Stomach (tissue), 9 donors: Measurements from ENCODE around the gene UNC93A. TPM values are rescaled to one million over a fixed set of nuclear protein-coding genes. Genes with fewer than 3 reads are reported as not detected.
A peak's percentile ranks its signal among the peaks of the same experiment; 100 is the strongest.

Experiments used
- DNase-seq, 2 donors: peaks; one replicate each; pipeline versions ENCODE4 v3.0.0 to v3.0.0-alpha.2; 2013 to 2019
- H3K27ac ChIP-seq, 5 donors: fragments of 200-600 bp in 4 of 5; sonication (generic) in 4 of 5; one replicate each; pipeline ENCODE4 v1.5.1; 2013 to 2019; ENCODE audit warnings: mild to moderate bottlenecking in 1 of 5, moderate library complexity in 1 of 5
- H3K27me3 ChIP-seq, 3 donors: fragments of 200-600 bp; sonication (generic); one replicate each; pipeline ENCODE4 v1.5.1; 2017 to 2019; ENCODE audit warnings: mixed run types in 1 of 3
- H3K36me3 ChIP-seq, 4 donors: fragments of 200-600 bp; sonication (generic); 1 replicate in 3 of 4; 2 replicates in 1 of 4; pipeline ENCODE4 v1.5.1; 2016 to 2019
- H3K4me1 ChIP-seq, 4 donors: fragments of 200-600 bp; sonication (generic); one replicate each; pipeline ENCODE4 v1.5.1; 2016 to 2019
- H3K4me3 ChIP-seq, 4 donors: fragments of 200-600 bp; sonication (generic) in 3 of 4; one replicate each; pipeline ENCODE4 v1.5.1; 2016 to 2019; ENCODE audit warnings: mild to moderate bottlenecking in 1 of 4
- H3K9me3 ChIP-seq, 4 donors: fragments of 200-600 bp; sonication (generic); one replicate each; pipeline ENCODE4 v1.5.1; 2016 to 2019
- CTCF ChIP-seq, 7 experiments: fragments of 450-650 bp in 4 of 7; fragments of 200-600 bp in 3 of 7; sonication (generic) in 3 of 7; IDR thresholded peaks; one replicate each; pipeline ENCODE4 v1.5.1; 2016 to 2019; ENCODE audit warnings: antibody characterized with exemption in 7 of 7, control low read depth in 2 of 7, mild to moderate bottlenecking in 1 of 7
- EP300 ChIP-seq: sonication (generic); formaldehyde crosslinking; IDR thresholded peaks from one replicate; pipeline ENCODE4 v1.6.1; 2017; ENCODE audit warnings: antibody characterized with exemption
- POLR2A ChIP-seq, 4 donors: fragments of 450-650 bp; IDR thresholded peaks; one replicate each; pipeline ENCODE4 v1.6.1; 2016; ENCODE audit warnings: antibody characterized with exemption in 4 of 4, control low read depth in 2 of 4, mild to moderate bottlenecking in 1 of 4, moderate library complexity in 1 of 4
- POLR2AphosphoS5 ChIP-seq, 3 donors: sonication (generic); formaldehyde crosslinking; IDR thresholded peaks; one replicate each; pipeline ENCODE4 v1.6.1; 2016; ENCODE audit warnings: antibody characterized with exemption in 3 of 3
- WGBS, 5 donors: extraction: QIAGEN DNeasy Blood & Tissue Kit in 3 of 5; methylation state at CpG; one replicate each; pipeline versions ENCODE4 v1.1.5 to v1.1.7; 2013 to 2018; 5-methylcytosine and 5-hydroxymethylcytosine counted together
- intact Hi-C: fragments of 100-400 bp; cut with DNase I; formaldehyde crosslinking; loops from one replicate; pipeline ENCODE4 v1.15.1; 2023; ENCODE audit warnings: low total_unique reads
- polyA plus RNA-seq, 3 donors: library from polyadenylated mRNA; stranded (reverse); fragments of 200-250 nt; gene quantifications; one replicate each; pipeline ENCODE4 v1.2.3, GENCODE V29; 2013
- total RNA-seq, 5 donors: library from RNA; depleted of rRNA; stranded (reverse); fragments of >200 nt; gene quantifications; one replicate each; pipeline versions ENCODE4 v1.1.0 to v1.2.3, GENCODE V29; 2014 to 2016
- donor health status: healthy with polysubstance abuse.
- donor health status: Bipolar disorder and iron deficiency.
- donor health status: healthy.

The UNC93A gene
- total and polyA plus RNA-seq, 8 donors = 0.13 to 0.73 TPM; not detected in 6

GRCh38 chr6:167272696-167273379, 18.3 kb upstream of the UNC93A start:
- Histone ChIP-seq H3K4me1 (peaks cover 0 to 5% (median 0%) of the 10 kb centered on the region in 4 donors), H3K27me3 (peaks cover 0 to 13% (median 0%) of the 10 kb centered on the region in 3 donors), H3K36me3 (no peaks in the 10 kb centered on the region), H3K4me3 (no peak overlapping the region), H3K9me3 (no peaks in the 10 kb centered on the region), H3K27ac (no peak overlapping the region)
- intact Hi-C loops = no loop called here
- no peak for TF ChIP-seq CTCF (IDR thresholded peaks at IDR 0.05)
- no peak for TF ChIP-seq POLR2A (IDR thresholded peaks at IDR 0.05)
- no peak for TF ChIP-seq EP300
- TF ChIP-seq POLR2AphosphoS5 (IDR thresholded peaks at IDR 0.05) = no peak
- 52 to 62% (median 57%) methylated on average over 11 of the region's 11 CpGs for WGBS, 5 donors
- DNase-seq = peak in 1 of 2 donors; percentile 0

DNA sequence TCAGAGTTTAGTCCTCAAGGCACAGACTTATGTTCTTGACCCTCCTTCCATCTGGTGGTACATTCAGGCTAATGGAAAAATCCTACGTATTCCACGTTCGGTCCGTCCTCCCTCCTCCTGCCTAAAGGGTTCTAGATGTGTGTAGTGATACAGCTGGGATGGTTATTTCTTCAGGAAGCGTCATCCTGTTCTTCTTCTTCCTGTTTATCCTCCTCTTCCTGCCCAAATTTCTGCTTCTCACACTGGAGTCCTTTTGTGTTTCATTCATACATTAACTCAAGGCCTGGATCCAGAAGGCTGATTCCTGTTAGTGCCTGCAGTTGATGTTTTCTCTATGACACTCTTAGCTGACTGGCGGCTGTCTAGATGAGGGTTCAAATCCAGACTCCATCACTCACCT, 16.8 kb upstream of the UNC93A start:
- peaks cover 0 to 18% (median 0%) of the 10 kb centered on the region in 3 donors for H3K27me3 ChIP-seq
- intact Hi-C loops = no loop called here
- H3K36me3 ChIP-seq = no peaks in the 10 kb centered on the region
- H3K4me1 ChIP-seq = no peaks in the 10 kb centered on the region
- no peak overlapping the region for H3K4me3 ChIP-seq
- no peak overlapping the region for H3K27ac ChIP-seq
- 86 to 94% (median 92%) methylated on average over 6 of the region's 6 CpGs for WGBS, 5 donors
- no peak for TF ChIP-seq POLR2AphosphoS5 (IDR thresholded peaks at IDR 0.05)
- no peak for TF ChIP-seq CTCF (IDR thresholded peaks at IDR 0.05)
- no peak for TF ChIP-seq POLR2A (IDR thresholded peaks at IDR 0.05)
- TF ChIP-seq EP300 = no peak
- no peaks in the 10 kb centered on the region for H3K9me3 ChIP-seq
- peak in 1 of 2 donors; percentile 0 for DNase-seq

DNA sequence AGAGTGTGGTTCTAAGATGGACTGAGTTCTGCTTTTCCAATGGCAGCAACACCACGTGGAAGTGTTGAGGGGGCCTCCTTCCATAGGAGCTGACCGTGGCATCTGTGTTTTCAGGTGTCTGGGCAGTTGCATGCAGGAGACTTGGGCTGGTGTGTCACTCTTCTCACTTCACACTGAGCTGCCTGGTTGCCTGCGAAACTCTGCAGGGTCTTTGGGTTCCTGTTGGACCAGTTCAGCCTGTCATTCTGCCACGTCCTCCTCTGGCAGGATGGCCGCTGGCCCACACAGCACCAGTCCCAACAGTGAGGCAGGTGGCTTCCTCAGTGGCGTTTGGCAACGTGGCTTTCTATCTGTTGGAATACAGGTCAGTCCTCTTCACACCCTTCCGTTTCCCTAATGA, 16.1 kb upstream of the UNC93A start:
- Histone ChIP-seq H3K4me3 (no peak overlapping the region), H3K9me3 (no peaks in the 10 kb centered on the region), H3K4me1 (no peaks in the 10 kb centered on the region), H3K36me3 (no peaks in the 10 kb centered on the region), H3K27me3 (peaks cover 0 to 18% (median 0%) of the 10 kb centered on the region in 3 donors), H3K27ac (no peak overlapping the region)
- peak in 1 of 2 donors; percentile 61 for DNase-seq
- no peak for TF ChIP-seq EP300
- no peak for TF ChIP-seq CTCF (IDR thresholded peaks at IDR 0.05)
- no peak for TF ChIP-seq POLR2AphosphoS5 (IDR thresholded peaks at IDR 0.05)
- no peak for TF ChIP-seq POLR2A (IDR thresholded peaks at IDR 0.05)
- intact Hi-C loops = no loop called here
- 55 to 85% (median 59%) methylated on average over 5 to 8 of the region's 8 CpGs for WGBS, 5 donors

DNA sequence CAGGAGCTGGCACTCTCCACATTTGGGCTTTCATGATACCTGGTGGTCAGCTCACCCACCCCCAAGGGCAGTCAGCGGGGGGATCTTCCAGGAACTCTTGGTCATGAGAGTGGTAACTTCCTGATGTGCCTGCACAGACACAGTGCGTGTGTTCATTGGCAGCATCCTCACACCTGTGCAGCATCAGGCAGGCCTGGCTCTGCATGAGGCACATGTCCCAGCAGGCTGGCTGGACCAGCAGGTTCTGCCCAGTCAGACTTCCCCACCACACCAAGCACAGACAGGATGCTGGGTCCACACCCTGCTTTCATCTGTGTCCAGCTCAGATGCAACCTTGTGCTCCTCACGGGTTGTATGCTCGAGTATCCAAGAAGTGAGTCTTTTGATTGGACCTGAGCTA, 15.7 kb upstream of the UNC93A start:
- no peak for DNase-seq
- Histone ChIP-seq H3K4me3 (no peak overlapping the region), H3K9me3 (no peaks in the 10 kb centered on the region), H3K4me1 (no peaks in the 10 kb centered on the region), H3K36me3 (no peaks in the 10 kb centered on the region), H3K27me3 (peaks cover 0 to 18% (median 0%) of the 10 kb centered on the region in 3 donors), H3K27ac (no peak overlapping the region)
- TF ChIP-seq CTCF (IDR thresholded peaks at IDR 0.05) (no peak), POLR2A (IDR thresholded peaks at IDR 0.05) (no peak), EP300 (no peak), POLR2AphosphoS5 (IDR thresholded peaks at IDR 0.05) (no peak)
- 73 to 93% (median 90%) methylated on average over 3 to 4 of the region's 4 CpGs for WGBS, 5 donors
- intact Hi-C loops = no loop called here
